ENCODE data around the gene FAM120A.

FAM120A gene

DNA sequence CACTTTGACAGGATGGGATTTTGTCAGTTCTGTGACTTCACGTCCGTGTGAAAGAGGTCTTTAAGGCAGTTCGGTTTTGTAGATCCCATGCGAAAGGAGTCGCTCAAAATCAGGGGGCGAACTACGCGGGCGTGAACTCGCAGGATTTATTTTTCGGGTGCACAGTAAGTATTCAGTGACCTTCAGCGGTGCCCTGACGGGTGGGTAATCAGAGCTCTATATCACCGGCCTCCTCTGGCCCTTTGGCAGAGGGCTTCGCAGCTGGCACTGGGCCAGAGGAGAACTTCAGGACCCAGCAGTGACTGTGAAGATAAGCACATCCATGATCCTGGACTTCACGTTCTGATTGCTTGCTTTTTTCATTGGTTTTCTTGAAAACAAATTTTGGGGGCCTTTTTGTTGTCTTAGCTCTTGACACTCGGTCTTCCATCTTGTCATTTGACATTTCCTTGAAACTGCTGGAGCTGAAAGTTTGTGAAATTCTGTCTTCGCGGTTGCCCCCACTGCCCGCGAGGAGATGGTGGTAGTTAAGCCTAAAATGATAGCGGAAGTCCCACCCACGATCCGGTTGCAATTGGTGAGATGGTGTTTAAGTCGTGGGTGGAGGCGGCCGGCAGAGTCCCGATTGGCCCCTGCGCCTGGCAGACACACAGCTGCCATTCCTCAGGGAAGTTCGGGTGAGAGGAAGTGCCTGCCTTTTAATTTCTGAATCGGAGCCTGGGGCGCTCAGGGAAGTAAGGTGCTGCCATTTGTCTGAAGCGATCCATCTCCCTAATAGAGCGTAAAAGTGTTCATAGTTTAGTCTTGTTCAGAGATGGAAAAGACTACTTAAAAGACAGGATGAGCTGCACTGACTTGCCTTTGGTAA lies 1.8 kb downstream of the FAM120A start, which contains the start of gene FAM120AOS:
FAM120AOS (minus strand) TSS at position 535 of the 868 bp plus-strand sequence. CDS start 872 bp downstream, outside the sequence.
- Histone ChIP-seq H3K27ac (peak within 1 kb of the TSS; percentile 74), H3K27me3 (replicated peaks) (no peaks in the 10 kb centered on the region), H3K4me3 (ENCODE audit: low read depth, low read length) (peak within 1 kb of the TSS; percentile 82), H3K36me3 (replicated peaks) (peaks cover 3% of the 10 kb centered on the region)
- peak; percentile 95 for DNase-seq
- TF ChIP-seq, protein P1, sequence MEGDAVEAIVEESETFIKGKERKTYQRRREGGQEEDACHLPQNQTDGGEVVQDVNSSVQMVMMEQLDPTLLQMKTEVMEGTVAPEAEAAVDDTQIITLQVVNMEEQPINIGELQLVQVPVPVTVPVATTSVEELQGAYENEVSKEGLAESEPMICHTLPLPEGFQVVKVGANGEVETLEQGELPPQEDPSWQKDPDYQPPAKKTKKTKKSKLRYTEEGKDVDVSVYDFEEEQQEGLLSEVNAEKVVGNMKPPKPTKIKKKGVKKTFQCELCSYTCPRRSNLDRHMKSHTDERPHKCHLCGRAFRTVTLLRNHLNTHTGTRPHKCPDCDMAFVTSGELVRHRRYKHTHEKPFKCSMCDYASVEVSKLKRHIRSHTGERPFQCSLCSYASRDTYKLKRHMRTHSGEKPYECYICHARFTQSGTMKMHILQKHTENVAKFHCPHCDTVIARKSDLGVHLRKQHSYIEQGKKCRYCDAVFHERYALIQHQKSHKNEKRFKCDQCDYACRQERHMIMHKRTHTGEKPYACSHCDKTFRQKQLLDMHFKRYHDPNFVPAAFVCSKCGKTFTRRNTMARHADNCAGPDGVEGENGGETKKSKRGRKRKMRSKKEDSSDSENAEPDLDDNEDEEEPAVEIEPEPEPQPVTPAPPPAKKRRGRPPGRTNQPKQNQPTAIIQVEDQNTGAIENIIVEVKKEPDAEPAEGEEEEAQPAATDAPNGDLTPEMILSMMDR (IDR thresholded peaks at IDR 0.05; ENCODE audit: low read depth, low read length, missing control alignments), result no peak
- in situ Hi-C loops (cut with HindIII; ENCODE audit: low pct_ligation_motif_present, low sequenced_read_pairs), result no loop called here

DNA sequence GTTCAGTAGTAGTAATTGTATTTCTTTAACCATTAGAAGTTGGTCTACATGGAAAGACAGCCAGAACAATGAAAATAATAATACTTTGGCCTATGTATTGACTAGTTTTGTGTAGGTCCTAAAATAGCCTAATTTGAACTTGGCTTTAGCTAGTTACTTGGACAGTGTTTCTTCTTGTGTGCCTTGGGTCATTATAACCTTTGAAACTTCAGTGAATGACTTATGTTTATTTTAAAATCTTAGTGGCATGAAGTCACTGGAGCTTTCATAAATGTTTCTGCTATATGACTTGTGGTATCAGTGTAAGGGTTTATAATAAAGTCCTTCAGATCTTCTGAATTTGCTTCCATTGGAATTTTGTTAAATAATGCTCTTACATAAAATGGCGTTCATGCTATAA lies 4.5 kb downstream of the FAM120A start:
- Histone ChIP-seq H3K27ac (no peak overlapping the region), H3K36me3 (replicated peaks) (no peaks in the 10 kb centered on the region), H3K4me3 (ENCODE audit: low read depth, low read length) (no peak overlapping the region), H3K27me3 (replicated peaks) (no peaks in the 10 kb centered on the region)
- TF ChIP-seq, protein P1 (IDR thresholded peaks at IDR 0.05; ENCODE audit: low read depth, low read length, missing control alignments), result no peak
- in situ Hi-C loops (cut with HindIII; ENCODE audit: low pct_ligation_motif_present, low sequenced_read_pairs), result no loop called here
- DNase-seq, result no peak

DNA sequence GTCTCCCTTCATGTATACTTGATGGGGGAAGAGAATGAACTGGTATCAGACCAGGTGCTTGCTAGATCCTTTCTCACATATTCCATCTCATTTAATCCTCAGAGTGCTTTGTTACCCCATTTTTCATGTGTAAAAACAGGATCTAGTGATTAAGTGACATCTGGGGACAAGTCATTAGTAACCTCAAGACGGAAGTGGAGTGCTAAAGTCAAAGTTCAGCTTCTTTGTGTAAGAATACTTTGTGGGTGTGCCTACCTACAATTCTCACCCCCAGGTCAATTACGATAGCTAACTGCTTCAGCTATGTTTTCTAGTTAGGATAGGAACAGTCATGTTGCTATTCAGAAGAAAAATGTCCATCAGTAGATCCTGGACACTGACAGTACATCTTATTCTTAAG lies 5.0 kb downstream of the FAM120A start:
- no peak for DNase-seq

DNA sequence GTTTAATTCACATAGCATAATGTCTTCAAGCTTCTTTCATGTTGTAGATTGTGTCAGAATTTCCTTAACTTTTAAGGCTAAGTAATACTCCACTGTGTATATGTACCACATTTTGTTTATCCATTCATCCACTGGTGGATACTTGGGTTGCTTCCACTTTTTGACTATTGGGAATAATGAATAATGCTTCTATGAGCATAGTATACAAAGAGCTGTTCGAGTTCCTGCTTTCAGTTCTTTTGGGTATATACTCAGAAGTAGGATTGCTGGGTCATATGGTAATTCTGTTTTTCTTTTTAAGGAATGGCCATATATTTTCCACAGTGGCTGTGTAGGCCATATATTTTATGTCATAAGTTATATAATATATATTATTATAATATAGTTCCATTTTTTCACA lies 5.5 kb downstream of the FAM120A start:
- Histone ChIP-seq H3K27me3 (replicated peaks) (no peaks in the 10 kb centered on the region), H3K4me3 (ENCODE audit: low read depth, low read length) (no peak overlapping the region), H3K36me3 (replicated peaks) (no peaks in the 10 kb centered on the region), H3K27ac (no peak overlapping the region)
- in situ Hi-C loops (cut with HindIII; ENCODE audit: low pct_ligation_motif_present, low sequenced_read_pairs), result no loop called here
- DNase-seq, result no peak
- TF ChIP-seq, protein P1 (IDR thresholded peaks at IDR 0.05; ENCODE audit: low read depth, low read length, missing control alignments), result no peak

More for the DNA sequence above, 5.0 kb downstream of the FAM120A start:
- no peaks in the 10 kb centered on the region for H3K27me3 ChIP-seq (replicated peaks)
- H3K36me3 ChIP-seq (replicated peaks), result no peaks in the 10 kb centered on the region
- H3K4me3 ChIP-seq (ENCODE audit: low read depth, low read length), result no peak overlapping the region
- H3K27ac ChIP-seq, result no peak overlapping the region
- TF ChIP-seq, protein P1 (IDR thresholded peaks at IDR 0.05; ENCODE audit: low read depth, low read length, missing control alignments), result no peak
- in situ Hi-C loops (cut with HindIII; ENCODE audit: low pct_ligation_motif_present, low sequenced_read_pairs), result no loop called here

DNA sequence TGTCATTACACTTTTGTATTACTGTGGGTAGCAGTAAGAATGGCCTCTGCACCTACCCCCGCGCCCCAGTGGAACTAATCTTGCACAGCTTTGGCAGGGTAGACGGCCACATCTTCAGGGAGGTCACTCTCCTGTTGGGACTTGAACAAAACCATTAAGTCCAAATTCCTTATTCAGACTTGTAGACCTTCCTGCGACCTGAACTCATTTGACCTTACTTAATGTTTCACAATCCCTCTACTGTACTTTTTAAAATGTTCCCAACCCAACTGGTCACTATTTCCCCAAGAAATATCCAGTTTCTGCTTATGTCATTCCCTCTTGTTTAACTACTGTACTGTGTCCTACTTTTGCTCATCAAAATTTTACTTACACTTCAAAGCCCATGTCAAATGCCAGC lies 7.2 kb downstream of the FAM120A start:
- no peaks in the 10 kb centered on the region for H3K36me3 ChIP-seq (replicated peaks)
- TF ChIP-seq, protein P1 (IDR thresholded peaks at IDR 0.05; ENCODE audit: low read depth, low read length, missing control alignments), result no peak
- no peak overlapping the region for H3K4me3 ChIP-seq (ENCODE audit: low read depth, low read length)
- in situ Hi-C loops (cut with HindIII; ENCODE audit: low pct_ligation_motif_present, low sequenced_read_pairs), result no loop called here
- H3K27me3 ChIP-seq (replicated peaks), result no peaks in the 10 kb centered on the region
- DNase-seq, result no peak
- no peak overlapping the region for H3K27ac ChIP-seq

All from brain microvascular endothelial cell (primary cell).